Measurements from ENCODE around the gene MYO1A. TPM values are rescaled to one million over a fixed set of nuclear protein-coding genes. Genes with fewer than 3 reads are reported as not detected.

Gene MYO1A
- total and polyA plus RNA-seq, 10 of the 15 experiments (the other 5 are each of a cell fraction or from before 2014, with no cell fraction given), result 0.01 to 0.34 (median 0.15) TPM; not detected in 2

DNA sequence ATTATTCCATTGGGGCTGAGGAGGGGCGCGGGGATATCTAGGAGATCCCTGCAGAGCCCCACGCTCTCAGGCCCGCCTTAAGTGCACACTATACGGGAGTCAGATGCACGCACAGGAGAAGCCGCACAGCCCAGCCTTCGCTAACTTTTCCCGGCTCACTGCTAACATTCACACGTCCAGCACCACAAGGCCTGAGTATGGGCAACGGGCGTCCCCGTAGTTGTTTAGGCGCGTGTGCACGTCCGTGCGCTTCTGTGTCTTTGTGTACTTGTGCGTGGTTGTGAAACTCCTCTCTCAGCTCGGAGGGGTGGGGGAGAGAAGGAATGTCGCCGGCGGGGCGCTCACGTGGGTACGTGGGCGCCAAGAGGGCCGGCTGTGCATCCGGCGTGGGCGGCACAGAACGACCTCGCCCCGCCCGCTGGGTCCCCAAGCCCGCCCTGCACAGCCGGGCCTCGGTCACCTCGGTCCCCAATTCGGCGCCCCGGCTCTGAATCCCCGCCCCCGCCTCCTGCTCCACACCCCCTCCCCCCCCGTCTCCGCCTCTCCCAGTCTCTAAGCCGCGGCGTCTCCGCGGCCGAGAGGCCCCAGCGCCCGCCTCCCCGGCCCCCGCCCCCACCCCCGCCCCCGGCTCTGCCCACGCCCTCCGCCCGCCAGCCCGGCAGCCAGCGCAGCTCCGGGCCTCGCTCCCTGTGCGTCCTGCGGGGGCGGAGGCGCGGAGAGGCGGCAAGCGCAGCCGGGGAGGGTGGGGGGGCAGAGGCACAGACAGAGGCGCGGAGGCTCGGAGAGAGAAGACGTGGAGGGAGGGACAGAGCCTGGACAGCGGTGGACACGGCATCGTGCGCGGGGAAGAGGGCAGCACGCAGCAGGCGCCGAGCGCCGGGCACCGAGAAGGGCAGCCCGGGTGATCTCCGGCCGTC lies 38.7 kb upstream of the MYO1A start, which contains the start of gene NAB2 (continued):
- peak; percentile 94 to 96 for TF ChIP-seq BHLHE40 (IDR thresholded peaks at IDR 0.05; ENCODE audit: borderline replicate concordance in 1 of 2, low read depth in 2 of 2, low read length in 1 of 2)
- TF ChIP-seq NFYB (IDR thresholded peaks at IDR 0.05; ENCODE audit: insufficient read depth, low read depth, low read length), result no peak
- peak; percentile 50; the same call in 1 of the 2 replicates for TF ChIP-seq RB1 (IDR thresholded peaks at IDR 0.05; ENCODE audit: borderline replicate concordance)
- TF ChIP-seq FOXK2 (IDR thresholded peaks at IDR 0.05), result no peak
- peak; percentile 38 to 99 for TF ChIP-seq EGR1 (IDR thresholded peaks at IDR 0.05; ENCODE audit: borderline replicate concordance in 1 of 2, low read depth in 2 of 2, low read length in 2 of 2)
- peak; percentile 68 for TF ChIP-seq SP1 (IDR thresholded peaks at IDR 0.05; ENCODE audit: low read depth, low read length)
- TF ChIP-seq POLR2AphosphoS5 (IDR thresholded peaks at IDR 0.05; ENCODE audit: low read length), result peak; percentile 92
- TF ChIP-seq YY1 (IDR thresholded peaks at IDR 0.05; ENCODE audit: low read depth, low read length), result peak; percentile 45; the same call in 1 of the 2 replicates
- no peak for TF ChIP-seq CUX1 (IDR thresholded peaks at IDR 0.05; ENCODE audit: insufficient replicate concordance, low read depth, low read length)
- no peak for TF ChIP-seq RBBP5 (conservative IDR thresholded peaks at IDR 0.05)
- TF ChIP-seq, protein P1, sequence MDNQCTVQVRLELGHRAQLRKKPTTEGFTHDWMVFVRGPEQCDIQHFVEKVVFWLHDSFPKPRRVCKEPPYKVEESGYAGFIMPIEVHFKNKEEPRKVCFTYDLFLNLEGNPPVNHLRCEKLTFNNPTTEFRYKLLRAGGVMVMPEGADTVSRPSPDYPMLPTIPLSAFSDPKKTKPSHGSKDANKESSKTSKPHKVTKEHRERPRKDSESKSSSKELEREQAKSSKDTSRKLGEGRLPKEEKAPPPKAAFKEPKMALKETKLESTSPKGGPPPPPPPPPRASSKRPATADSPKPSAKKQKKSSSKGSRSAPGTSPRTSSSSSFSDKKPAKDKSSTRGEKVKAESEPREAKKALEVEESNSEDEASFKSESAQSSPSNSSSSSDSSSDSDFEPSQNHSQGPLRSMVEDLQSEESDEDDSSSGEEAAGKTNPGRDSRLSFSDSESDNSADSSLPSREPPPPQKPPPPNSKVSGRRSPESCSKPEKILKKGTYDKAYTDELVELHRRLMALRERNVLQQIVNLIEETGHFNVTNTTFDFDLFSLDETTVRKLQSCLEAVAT (IDR thresholded peaks at IDR 0.05), result peak; percentile 88
- no peak for TF ChIP-seq ZBTB11 (CRISPR knock-in tag; IDR thresholded peaks at IDR 0.05)
- peak; percentile 68 to 75; a peak in 3 of 4 replicates for TF ChIP-seq IKZF2 (IDR thresholded peaks at IDR 0.05)
- no peak for TF ChIP-seq HSF1 (IDR thresholded peaks at IDR 0.05; ENCODE audit: low read depth, low read length)
- no peak for TF ChIP-seq CHD4 (IDR thresholded peaks at IDR 0.05)
- TF ChIP-seq SIN3A (IDR thresholded peaks at IDR 0.05; ENCODE audit: low read depth, low read length), result no peak; the same call in 1 of the 2 replicates
- TF ChIP-seq MTA3 (IDR thresholded peaks at IDR 0.05; ENCODE audit: borderline replicate concordance, low read length), result no peak

All from GM12878 (cell line).